Activated CD8-positive, alpha-beta memory T cell treated with anti-CD3 and anti-CD28 coated beads, Interleukin-2, amount 10 ng/mL, durations not matched to agents 7 days and 5 days (primary cell): Measurements from ENCODE around the gene ANKRD39. TPM values are rescaled to one million over a fixed set of nuclear protein-coding genes. Genes with fewer than 3 reads are reported as not detected.

ENCODE experiments used
- ATAC-seq: fragments of 150-1000 bp; cut with Tn5 transposase; one replicate; pipeline ENCODE4 v1.10.0; 2021; ENCODE audit warnings: moderate library complexity
- CTCF ChIA-PET: fragments of 350-600 bp; sonication (Branson Sonifier 250); formaldehyde crosslinking; loops from one replicate; lab custom pipeline; 2021; ENCODE audit warnings: antibody characterized with exemption; lab: Charles Lee
- DNase-seq: peaks from one replicate; pipeline ENCODE4 v3.0.0-alpha.2; 2020
- H3K27ac Mint-ChIP-seq: one replicate; pipeline ENCODE4 v1.8.0; 2021; ENCODE audit warnings: mild to moderate bottlenecking, mixed read lengths
- H3K27me3 Mint-ChIP-seq: one replicate; pipeline ENCODE4 v1.8.0; 2021; ENCODE audit warnings: mixed read lengths
- H3K36me3 Mint-ChIP-seq: one replicate; pipeline ENCODE4 v1.8.0; 2021; ENCODE audit warnings: mild to moderate bottlenecking, mixed read lengths
- H3K4me1 Mint-ChIP-seq: one replicate; pipeline ENCODE4 v1.8.0; 2021; ENCODE audit warnings: mixed read lengths
- H3K4me3 Mint-ChIP-seq: one replicate; pipeline ENCODE4 v1.8.0; 2021; ENCODE audit warnings: mild to moderate bottlenecking, moderate library complexity, mixed read lengths
- H3K9me3 Mint-ChIP-seq: one replicate; pipeline ENCODE4 v1.8.0; 2022; ENCODE audit warnings: low read depth, mixed read lengths
- total RNA-seq, 2 experiments: library from RNA; stranded (reverse); gene quantifications; one replicate each; pipeline ENCODE4 v1.2.3, GENCODE V29; 2021

The ANKRD39 gene
- total RNA-seq, 2 experiments from 2014 or later = 32.6 to 42.6 TPM

DNA sequence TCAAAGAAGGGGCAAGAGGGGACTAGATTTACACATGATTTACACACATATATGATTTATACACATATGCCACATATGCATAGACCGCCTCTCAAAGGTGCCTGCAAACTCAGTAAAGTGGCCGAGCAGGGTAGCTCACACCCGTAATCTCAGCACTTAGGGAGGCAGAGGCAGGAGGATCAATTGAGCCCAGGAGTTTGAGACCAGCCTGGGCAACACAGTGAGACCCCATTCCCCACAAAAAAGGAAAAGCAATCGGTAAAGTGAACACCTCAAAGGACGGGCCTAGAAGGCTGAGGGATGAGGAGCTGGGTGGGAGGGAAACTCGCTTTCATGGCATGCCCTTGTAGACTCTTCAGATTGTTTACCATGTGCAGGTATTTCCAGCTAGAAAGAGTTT is 5.1 kb downstream of the ANKRD39 start:
- H3K27me3 Mint-ChIP-seq = no peaks in the 10 kb centered on the region
- peaks cover 22% of the 10 kb centered on the region for H3K4me1 Mint-ChIP-seq
- CTCF ChIA-PET = interaction anchor here (0.5 to 1.4 kb wide), 3 partner anchors 7 to 108 kb away, joined by 3 to 6 read pairs (median 3); no protein-coding TSS in a partner anchor
- H3K9me3 Mint-ChIP-seq = no peaks in the 10 kb centered on the region
- no peak overlapping the region for H3K27ac Mint-ChIP-seq
- DNase-seq (no peak), ATAC-seq (no peak)
- H3K36me3 Mint-ChIP-seq = peaks cover 35% of the 10 kb centered on the region
- no peak overlapping the region for H3K4me3 Mint-ChIP-seq

- no peaks in the 10 kb centered on the region for H3K27me3 Mint-ChIP-seq
- H3K4me3 Mint-ChIP-seq = no peak overlapping the region
- no peak for ATAC-seq
- no peak for DNase-seq
- peaks cover 34% of the 10 kb centered on the region for H3K36me3 Mint-ChIP-seq
- no peak overlapping the region for H3K27ac Mint-ChIP-seq
- no peaks in the 10 kb centered on the region for H3K9me3 Mint-ChIP-seq
- H3K4me1 Mint-ChIP-seq = peaks cover 9% of the 10 kb centered on the region
- CTCF ChIA-PET = interaction anchor here (1.8 kb wide), 1 partner anchor 10 kb away, joined by 8 read pairs; the partner anchor contains the start of gene ANKRD39
These were observed 9.6 kb downstream of the ANKRD39 start for GRCh38 chr2:96848264-96848663.

DNA sequence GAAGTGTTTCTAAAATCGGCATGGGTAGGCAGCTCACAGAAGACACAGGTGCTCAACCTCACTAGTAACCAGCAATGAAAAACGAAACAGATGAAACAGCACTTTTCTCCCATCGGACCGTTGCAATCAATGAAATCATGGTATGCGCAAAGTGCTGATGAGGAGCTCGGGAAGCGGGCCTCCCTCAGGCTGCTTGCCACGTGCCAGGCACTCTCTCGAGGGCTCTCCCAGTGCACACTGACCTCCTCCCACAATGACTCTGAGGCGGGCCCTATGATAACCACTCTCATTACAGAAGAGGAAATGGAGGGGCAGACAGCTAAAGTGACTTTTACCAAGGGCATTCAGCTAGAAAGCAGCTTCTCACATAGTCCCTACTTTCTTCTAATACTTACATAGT is 10.2 kb downstream of the ANKRD39 start:
- H3K4me3 Mint-ChIP-seq = no peak overlapping the region
- H3K36me3 Mint-ChIP-seq = peaks cover 28% of the 10 kb centered on the region
- ATAC-seq = no peak

GRCh38 chr2:96846825-96847224 is 11.0 kb downstream of the ANKRD39 start:
- no peaks in the 10 kb centered on the region for H3K9me3 Mint-ChIP-seq
- no peak overlapping the region for H3K27ac Mint-ChIP-seq
- H3K36me3 Mint-ChIP-seq = peaks cover 24% of the 10 kb centered on the region
- CTCF ChIA-PET = interaction anchor here (1.1 to 1.8 kb wide), 2 partner anchors 11 to 114 kb away, joined by 3 to 8 read pairs; partner anchors contain the start of gene ANKRD39
- H3K4me1 Mint-ChIP-seq = peaks cover 9% of the 10 kb centered on the region
- no peak overlapping the region for H3K4me3 Mint-ChIP-seq
- H3K27me3 Mint-ChIP-seq = no peaks in the 10 kb centered on the region
- DNase-seq = no peak
- no peak for ATAC-seq

More for the DNA sequence above, 10.2 kb downstream of the ANKRD39 start:
- Mint-ChIP-seq H3K27ac (no peak overlapping the region), H3K27me3 (no peaks in the 10 kb centered on the region), H3K4me1 (peaks cover 9% of the 10 kb centered on the region), H3K9me3 (no peaks in the 10 kb centered on the region)
- CTCF ChIA-PET = interaction anchor here (1.1 to 1.8 kb wide), 2 partner anchors 10 to 114 kb away, joined by 3 to 8 read pairs; partner anchors contain the start of gene ANKRD39
- no peak for DNase-seq

DNA sequence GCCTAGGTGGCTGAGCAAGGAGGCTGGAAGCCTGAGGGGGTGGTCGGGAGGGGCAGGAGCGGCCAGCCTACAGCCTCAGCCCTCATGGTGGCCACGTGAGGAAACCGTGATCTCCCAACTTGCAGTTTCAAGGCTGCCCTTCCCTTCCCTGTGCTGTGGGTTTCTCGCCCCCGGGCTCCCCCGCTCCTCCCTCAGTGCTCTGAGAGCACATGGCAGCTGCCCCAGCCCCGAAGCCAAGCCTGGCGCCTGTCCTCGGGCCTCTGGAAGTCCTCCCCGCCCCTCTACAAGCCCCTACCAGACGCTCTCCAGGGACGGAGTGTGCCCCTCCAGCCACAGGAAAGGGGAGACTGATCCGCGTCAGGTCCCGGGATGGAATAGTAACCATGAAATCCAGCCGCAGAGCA is 13.4 kb downstream of the ANKRD39 start:
- ATAC-seq (no peak), DNase-seq (no peak)
- Mint-ChIP-seq H3K9me3 (no peaks in the 10 kb centered on the region), H3K27ac (no peak overlapping the region), H3K36me3 (peaks cover 20% of the 10 kb centered on the region), H3K27me3 (no peaks in the 10 kb centered on the region), H3K4me3 (no peak overlapping the region), H3K4me1 (peaks cover 21% of the 10 kb centered on the region)
- CTCF ChIA-PET = interaction anchor here (1.0 kb wide), 1 partner anchor 106 kb away, joined by 3 read pairs; no protein-coding TSS in a partner anchor

- H3K4me3 Mint-ChIP-seq = no peak within 1 kb of the TSS
- H3K9me3 Mint-ChIP-seq = no peaks in the 10 kb centered on the region
- peaks cover 20% of the 10 kb centered on the region for H3K36me3 Mint-ChIP-seq
- H3K27ac Mint-ChIP-seq = no peak within 1 kb of the TSS
- DNase-seq = no peak
- H3K27me3 Mint-ChIP-seq = no peaks in the 10 kb centered on the region
- ATAC-seq = no peak
- CTCF ChIA-PET = interaction anchor here (2.2 kb wide), 1 partner anchor 13 kb away, joined by 12 read pairs; the partner anchor contains the start of gene ANKRD39
- H3K4me1 Mint-ChIP-seq = peaks cover 27% of the 10 kb centered on the region
These were observed 14.1 kb downstream of the ANKRD39 start, which contains the start of gene ANKRD23 for GRCh38 chr2:96843538-96844268. Gene ANKRD23, minus strand, starts transcription at chr2:96844021. Its CDS starts 29 bp downstream, at chr2:96843992.

DNA sequence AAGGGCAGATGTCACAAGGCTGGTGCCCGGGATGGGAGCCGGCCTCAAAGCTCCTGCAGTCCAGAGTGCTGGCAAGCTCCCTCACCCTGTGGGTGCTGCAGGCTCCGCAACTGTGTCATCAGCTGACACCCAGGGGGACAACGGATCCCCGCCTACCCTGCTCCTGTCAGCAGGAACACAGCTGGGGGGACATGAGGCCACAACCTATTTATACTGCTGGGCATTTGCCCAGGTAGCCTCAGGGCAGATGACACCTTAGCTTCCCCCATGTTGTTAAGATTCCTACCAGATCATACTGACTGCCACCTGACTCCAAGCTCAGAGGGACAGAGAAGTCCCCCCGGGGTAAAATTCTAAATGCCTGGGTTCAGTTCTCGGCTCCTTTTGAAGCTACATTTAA is 15.2 kb downstream of the ANKRD39 start:
- Mint-ChIP-seq H3K36me3 (peaks cover 15% of the 10 kb centered on the region), H3K4me1 (peaks cover 24% of the 10 kb centered on the region), H3K27me3 (no peaks in the 10 kb centered on the region), H3K27ac (no peak overlapping the region), H3K9me3 (no peaks in the 10 kb centered on the region), H3K4me3 (no peak overlapping the region)
- CTCF ChIA-PET = interaction anchor here (1.6 to 2.2 kb wide), 2 partner anchors 15 to 270 kb away, joined by 3 to 12 read pairs; partner anchors contain the start of genes ANKRD36 and ANKRD39
- DNase-seq (no peak), ATAC-seq (no peak)

DNA sequence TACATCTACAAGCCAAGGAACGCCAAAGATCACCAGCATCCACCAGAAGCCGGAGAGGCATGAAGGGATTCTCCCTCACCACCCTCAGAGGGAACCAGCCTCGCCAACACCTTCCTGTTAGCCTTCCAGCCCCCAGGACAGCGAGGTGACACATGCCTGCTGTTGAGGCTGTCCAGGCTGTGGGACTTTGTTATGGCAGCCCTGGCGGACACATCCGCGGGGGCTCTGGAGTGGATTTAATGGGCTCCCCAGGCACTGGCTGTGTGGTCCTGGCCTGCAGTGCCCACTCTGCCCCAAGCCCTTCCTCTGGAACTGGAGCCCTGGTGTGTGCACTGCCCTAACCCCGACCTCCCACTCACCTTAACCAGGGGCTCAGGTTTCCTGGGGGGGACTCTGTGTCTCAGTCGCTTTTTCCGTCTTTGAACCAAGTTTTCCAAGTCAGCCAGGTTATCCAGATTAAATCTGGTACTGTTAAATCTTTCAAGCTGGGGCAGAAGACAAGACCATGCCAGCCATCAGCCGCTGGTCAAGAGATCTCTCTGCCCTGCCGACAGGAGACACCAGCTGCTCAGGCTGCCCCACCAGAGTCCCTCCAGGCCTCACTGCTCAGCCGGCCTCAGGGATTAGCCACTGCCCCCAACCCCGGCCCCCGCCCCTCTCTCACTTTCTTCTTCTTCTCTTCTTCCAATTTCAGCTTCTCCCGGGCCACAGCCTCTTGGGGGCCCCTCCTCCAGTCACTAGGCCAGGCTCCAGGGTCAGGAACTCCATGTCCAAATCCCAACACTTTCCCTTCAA is 15.9 kb downstream of the ANKRD39 start:
- Mint-ChIP-seq H3K4me3 (no peak overlapping the region), H3K36me3 (peaks cover 12% of the 10 kb centered on the region), H3K9me3 (no peaks in the 10 kb centered on the region), H3K27ac (no peak overlapping the region), H3K4me1 (peaks cover 22% of the 10 kb centered on the region), H3K27me3 (no peaks in the 10 kb centered on the region)
- DNase-seq (no peak), ATAC-seq (no peak)
- CTCF ChIA-PET = interaction anchor here (1.6 to 2.2 kb wide), 2 partner anchors 15 to 271 kb away, joined by 3 to 12 read pairs; partner anchors contain the start of genes ANKRD36 and ANKRD39

GRCh38 chr2:96839875-96840850 is 17.7 kb downstream of the ANKRD39 start:
- DNase-seq (no peak), ATAC-seq (no peak)
- peaks cover 14% of the 10 kb centered on the region for H3K36me3 Mint-ChIP-seq
- H3K27ac Mint-ChIP-seq = peak overlapping the region; percentile 32
- H3K4me3 Mint-ChIP-seq = no peak overlapping the region
- CTCF ChIA-PET = interaction anchor here (0.7 to 2.4 kb wide), 4 partner anchors 18 to 116 kb away, joined by 3 to 15 read pairs (median 3); partner anchors contain the start of gene ANKRD39
- H3K27me3 Mint-ChIP-seq = no peaks in the 10 kb centered on the region
- peaks cover 22% of the 10 kb centered on the region for H3K4me1 Mint-ChIP-seq
- no peaks in the 10 kb centered on the region for H3K9me3 Mint-ChIP-seq

DNA sequence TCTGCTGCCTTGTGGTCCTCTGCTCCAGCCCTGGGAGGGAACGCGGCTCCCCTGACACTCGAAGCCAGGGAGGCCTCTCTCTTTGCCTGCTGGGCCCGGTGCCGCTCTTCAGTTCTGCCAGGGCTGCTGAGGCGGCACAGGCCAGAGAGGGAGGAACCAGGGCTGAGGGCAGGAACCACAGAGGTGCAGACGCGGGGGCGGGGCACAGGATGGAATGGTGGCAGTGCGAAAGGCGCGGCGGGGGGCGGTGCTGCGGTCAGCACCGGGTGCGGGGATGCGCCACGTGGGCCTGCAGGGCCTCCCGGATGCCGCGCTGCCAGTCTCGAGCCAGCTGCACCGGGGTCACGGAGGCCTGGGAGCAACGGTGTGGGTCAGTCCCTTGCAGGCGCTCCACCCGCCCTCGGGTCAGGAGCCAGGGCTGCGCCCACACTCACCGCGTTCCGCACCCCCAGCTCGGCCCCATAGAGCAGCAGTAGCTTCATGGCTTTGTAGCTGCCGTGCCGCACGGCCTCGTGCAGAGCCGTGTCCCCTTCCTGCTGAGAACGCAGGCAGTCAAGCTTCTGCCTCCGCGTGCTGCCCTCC is 18.4 kb downstream of the ANKRD39 start:
- Mint-ChIP-seq H3K9me3 (no peaks in the 10 kb centered on the region), H3K27ac (peak overlapping the region; percentile 81), H3K36me3 (peaks cover 15% of the 10 kb centered on the region), H3K4me1 (peaks cover 22% of the 10 kb centered on the region), H3K4me3 (no peak overlapping the region), H3K27me3 (no peaks in the 10 kb centered on the region)
- CTCF ChIA-PET = interaction anchor here (0.7 to 2.4 kb wide), 4 partner anchors 18 to 117 kb away, joined by 3 to 15 read pairs (median 3); partner anchors contain the start of gene ANKRD39
- DNase-seq (peak; percentile 88), ATAC-seq (peak; percentile 91)

- no peaks in the 10 kb centered on the region for H3K27me3 Mint-ChIP-seq
- H3K4me1 Mint-ChIP-seq = peaks cover 22% of the 10 kb centered on the region
- H3K9me3 Mint-ChIP-seq = no peaks in the 10 kb centered on the region
- no peak for ATAC-seq
- H3K36me3 Mint-ChIP-seq = peaks cover 15% of the 10 kb centered on the region
- H3K27ac Mint-ChIP-seq = peak overlapping the region; percentile 81
- CTCF ChIA-PET = interaction anchor here (2.4 kb wide), 1 partner anchor 19 kb away, joined by 15 read pairs; the partner anchor contains the start of gene ANKRD39
- no peak overlapping the region for H3K4me3 Mint-ChIP-seq
- DNase-seq = no peak
These were observed 19.2 kb downstream of the ANKRD39 start for GRCh38 chr2:96838345-96839292.
